ENCODE results near the gene HOXA9.

DNA sequence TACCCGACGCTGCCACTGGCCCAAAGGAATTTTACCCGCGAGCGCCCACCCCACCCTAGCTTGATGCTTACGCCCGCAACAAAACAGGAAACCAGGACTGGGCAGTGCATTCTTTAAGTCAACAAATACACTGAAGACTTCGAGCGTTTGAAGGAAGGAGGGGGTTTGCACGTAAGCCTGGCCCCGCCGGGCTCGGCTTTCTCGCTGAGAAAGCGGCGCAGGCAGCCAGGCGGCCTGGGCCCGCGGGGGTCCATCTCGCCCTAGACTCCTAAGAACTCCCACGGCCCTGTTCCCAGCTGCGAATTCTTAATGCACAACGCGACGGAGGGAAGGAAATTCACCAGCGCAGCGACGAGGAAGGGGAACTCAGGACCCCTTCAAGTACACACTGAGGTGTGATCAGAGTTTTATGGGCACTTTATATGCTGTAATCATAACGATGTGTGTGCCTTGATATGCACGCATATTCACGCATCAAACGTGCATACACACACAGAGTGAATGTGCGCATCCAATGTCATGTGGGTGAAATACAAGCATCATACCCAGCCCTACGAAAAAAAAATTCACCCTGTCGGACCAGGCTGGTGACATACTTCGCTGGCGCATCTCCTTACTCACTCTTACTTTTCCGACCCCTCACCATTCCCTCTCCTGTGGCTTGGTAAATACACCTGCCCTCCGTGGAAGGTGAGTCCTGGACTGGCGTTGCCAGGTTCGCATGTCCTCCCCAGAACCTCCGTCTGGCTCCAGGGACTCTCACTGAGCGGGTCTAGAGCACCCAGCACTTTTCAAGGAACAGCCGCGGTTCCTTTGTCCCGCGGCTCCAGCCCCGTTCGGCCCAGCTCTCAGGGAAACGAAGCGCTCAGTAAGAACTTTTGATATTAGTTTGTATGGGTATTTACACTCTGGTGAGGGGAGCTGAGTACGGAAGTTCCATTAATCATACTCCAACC, 40.3 kb upstream of the HOXA9 start:
- TF ChIP-seq, protein P1, sequence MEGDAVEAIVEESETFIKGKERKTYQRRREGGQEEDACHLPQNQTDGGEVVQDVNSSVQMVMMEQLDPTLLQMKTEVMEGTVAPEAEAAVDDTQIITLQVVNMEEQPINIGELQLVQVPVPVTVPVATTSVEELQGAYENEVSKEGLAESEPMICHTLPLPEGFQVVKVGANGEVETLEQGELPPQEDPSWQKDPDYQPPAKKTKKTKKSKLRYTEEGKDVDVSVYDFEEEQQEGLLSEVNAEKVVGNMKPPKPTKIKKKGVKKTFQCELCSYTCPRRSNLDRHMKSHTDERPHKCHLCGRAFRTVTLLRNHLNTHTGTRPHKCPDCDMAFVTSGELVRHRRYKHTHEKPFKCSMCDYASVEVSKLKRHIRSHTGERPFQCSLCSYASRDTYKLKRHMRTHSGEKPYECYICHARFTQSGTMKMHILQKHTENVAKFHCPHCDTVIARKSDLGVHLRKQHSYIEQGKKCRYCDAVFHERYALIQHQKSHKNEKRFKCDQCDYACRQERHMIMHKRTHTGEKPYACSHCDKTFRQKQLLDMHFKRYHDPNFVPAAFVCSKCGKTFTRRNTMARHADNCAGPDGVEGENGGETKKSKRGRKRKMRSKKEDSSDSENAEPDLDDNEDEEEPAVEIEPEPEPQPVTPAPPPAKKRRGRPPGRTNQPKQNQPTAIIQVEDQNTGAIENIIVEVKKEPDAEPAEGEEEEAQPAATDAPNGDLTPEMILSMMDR (IDR thresholded peaks at IDR 0.05) = no peak
- no peak for TF ChIP-seq POLR2A (IDR thresholded peaks at IDR 0.05)

All from testis (tissue), 2 donors.